ENCODE measurements around the gene ATP6V1A.

Gene ATP6V1A

GRCh38 chr3:113746548-113747282, at the start of gene ATP6V1A:
ATP6V1A (plus strand) TSS chr3:113747035; CDS start chr3:113778754, 31,719 bp downstream.
- in situ Hi-C loops (cut with MboI; ENCODE audit: low sequenced_read_pairs, unreplicated experiment), result no loop called here
- peak; percentile 83 for DNase-seq (ENCODE audit: low spot score)
- TF ChIP-seq CTCF (IDR thresholded peaks at IDR 0.05; ENCODE audit: borderline replicate concordance, control extremely low read depth, extremely low read depth, insufficient read depth, missing control alignments), result no peak

DNA sequence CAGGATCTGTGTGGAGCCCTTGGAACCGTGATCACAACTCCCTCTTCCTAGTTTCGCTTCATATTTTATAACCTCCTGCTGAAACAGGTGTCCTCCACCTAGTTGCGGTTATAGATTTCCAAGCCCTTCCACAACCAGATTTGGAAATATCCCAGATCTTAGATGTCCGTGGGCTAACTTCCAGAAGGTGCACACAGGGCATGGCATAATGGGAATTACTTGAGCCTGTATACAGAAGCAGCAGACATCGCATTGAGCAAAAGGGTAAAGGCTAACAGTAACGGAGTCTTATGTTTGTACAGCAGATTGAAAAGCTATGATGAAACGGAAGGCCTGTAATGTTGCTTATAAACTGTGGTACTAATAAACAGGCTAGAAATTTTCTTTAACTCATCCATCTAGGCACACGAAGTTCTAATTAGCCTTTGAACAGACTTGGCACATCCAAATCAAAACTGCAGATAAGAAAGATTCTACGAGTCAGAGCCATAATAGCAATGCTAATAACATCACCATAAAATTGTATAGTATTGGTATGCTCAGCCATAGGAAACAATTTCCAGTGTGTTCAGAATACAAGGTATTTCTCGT, 49.2 kb upstream of the ATP6V1A start:
- DNase-seq (ENCODE audit: low spot score), result peak; percentile 17
- in situ Hi-C loops (cut with MboI; ENCODE audit: low sequenced_read_pairs, unreplicated experiment), result no loop called here
- no peak for TF ChIP-seq CTCF (IDR thresholded peaks at IDR 0.05; ENCODE audit: borderline replicate concordance, control extremely low read depth, extremely low read depth, insufficient read depth, missing control alignments)

DNA sequence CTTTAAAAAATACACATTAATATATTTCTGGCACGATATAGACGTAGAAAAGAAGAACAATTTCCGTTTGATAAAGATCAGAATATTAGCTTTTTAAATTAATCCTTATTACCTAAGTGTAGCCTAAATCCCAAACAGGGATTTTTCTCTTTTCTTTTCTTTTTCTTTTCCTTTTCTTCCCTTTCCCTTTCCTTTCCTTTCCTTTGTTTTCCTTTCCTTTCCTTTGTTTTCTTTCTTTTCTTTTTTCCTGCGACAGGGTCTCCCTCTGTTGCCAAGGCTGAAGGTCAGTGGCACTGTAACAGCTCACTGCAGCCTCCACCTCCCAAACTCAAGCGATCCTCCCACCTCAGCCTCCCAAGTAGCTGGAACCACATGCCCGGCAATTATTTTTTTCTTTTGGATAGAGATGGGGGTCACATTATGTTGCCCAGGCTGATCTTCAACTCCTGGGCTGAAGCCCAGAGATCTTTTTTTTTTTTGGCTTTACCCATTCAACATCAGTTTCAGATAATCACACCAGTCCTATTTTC, 48.6 kb upstream of the ATP6V1A start:
- no peak for TF ChIP-seq CTCF (IDR thresholded peaks at IDR 0.05; ENCODE audit: borderline replicate concordance, control extremely low read depth, extremely low read depth, insufficient read depth, missing control alignments)
- in situ Hi-C loops (cut with MboI; ENCODE audit: low sequenced_read_pairs, unreplicated experiment), result no loop called here
- no peak for DNase-seq (ENCODE audit: low spot score)

DNA sequence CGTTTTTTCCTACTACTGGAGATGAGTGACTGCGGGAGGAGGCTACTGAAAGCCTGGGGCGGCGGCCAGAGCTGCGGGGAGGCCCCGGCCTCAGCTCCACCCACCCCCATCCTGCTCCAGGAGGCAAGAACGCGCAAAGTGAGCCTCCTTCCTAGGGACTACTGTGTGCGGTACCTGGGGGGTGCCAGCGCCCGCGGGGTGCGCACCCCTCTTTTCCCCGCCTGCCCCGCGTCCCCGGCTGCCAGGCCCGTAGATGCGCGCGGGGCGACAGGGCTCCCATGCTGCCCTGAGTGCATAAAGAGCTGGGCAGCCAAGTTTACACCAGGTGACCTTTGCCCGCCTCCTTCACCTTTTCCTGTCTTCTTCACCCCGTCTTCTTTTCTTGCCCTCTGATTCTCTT, 47.9 kb upstream of the ATP6V1A start:
- no peak for TF ChIP-seq CTCF (IDR thresholded peaks at IDR 0.05; ENCODE audit: borderline replicate concordance, control extremely low read depth, extremely low read depth, insufficient read depth, missing control alignments)
- DNase-seq (ENCODE audit: low spot score), result peak; percentile 58
- in situ Hi-C loops (cut with MboI; ENCODE audit: low sequenced_read_pairs, unreplicated experiment), result no loop called here

GRCh38 chr3:113707835-113708234, 39.0 kb upstream of the ATP6V1A start:
- DNase-seq (ENCODE audit: low spot score), result no peak
- in situ Hi-C loops (cut with MboI; ENCODE audit: low sequenced_read_pairs, unreplicated experiment), result no loop called here
- TF ChIP-seq CTCF (IDR thresholded peaks at IDR 0.05; ENCODE audit: borderline replicate concordance, control extremely low read depth, extremely low read depth, insufficient read depth, missing control alignments), result no peak

DNA sequence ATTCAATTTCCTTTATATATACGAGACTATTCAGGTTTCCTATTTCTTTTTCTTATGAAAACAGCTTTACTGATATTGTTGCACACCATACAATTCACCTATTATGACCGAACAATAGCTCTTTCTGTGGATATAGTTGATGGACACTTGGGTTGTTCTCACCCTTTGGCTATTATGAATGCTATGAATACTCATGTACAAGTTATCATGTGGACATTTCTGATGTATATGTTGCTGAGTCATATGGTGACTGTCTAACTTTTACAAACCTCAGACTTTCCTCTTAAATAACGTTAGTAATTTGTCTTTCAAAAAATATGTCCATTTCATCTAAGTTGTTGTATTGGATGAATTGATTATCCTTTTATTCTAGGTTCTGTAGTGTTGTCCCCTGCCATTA, 34.7 kb upstream of the ATP6V1A start:
- in situ Hi-C loops (cut with MboI; ENCODE audit: low sequenced_read_pairs, unreplicated experiment), result no loop called here
- no peak for TF ChIP-seq CTCF (IDR thresholded peaks at IDR 0.05; ENCODE audit: borderline replicate concordance, control extremely low read depth, extremely low read depth, insufficient read depth, missing control alignments)
- DNase-seq (ENCODE audit: low spot score), result no peak
